ENCODE results near the gene ELAC2.

ELAC2 gene

GRCh38 chr17:13029340-13029739, 11.5 kb upstream of the ELAC2 start:
- H3K4me1 Mint-ChIP-seq = peaks cover 4% of the 10 kb centered on the region
- no peak for ATAC-seq
- H3K4me3 Mint-ChIP-seq = no peak overlapping the region
- H3K27me3 Mint-ChIP-seq = peaks cover 26% of the 10 kb centered on the region
- no peak overlapping the region for H3K27ac Mint-ChIP-seq
- DNase-seq = no peak
- H3K9me3 Mint-ChIP-seq = peaks cover 2 to 3% of the 10 kb centered on the region in 2 donors

GRCh38 chr17:13027246-13027645, 9.4 kb upstream of the ELAC2 start:
- Mint-ChIP-seq H3K4me3 (no peak overlapping the region), H3K27me3 (peaks cover 26% of the 10 kb centered on the region), H3K9me3 (no peaks in the 10 kb centered on the region), H3K27ac (no peak overlapping the region), H3K4me1 (peaks cover 7% of the 10 kb centered on the region)
- DNase-seq = no peak
- no peak for ATAC-seq

DNA sequence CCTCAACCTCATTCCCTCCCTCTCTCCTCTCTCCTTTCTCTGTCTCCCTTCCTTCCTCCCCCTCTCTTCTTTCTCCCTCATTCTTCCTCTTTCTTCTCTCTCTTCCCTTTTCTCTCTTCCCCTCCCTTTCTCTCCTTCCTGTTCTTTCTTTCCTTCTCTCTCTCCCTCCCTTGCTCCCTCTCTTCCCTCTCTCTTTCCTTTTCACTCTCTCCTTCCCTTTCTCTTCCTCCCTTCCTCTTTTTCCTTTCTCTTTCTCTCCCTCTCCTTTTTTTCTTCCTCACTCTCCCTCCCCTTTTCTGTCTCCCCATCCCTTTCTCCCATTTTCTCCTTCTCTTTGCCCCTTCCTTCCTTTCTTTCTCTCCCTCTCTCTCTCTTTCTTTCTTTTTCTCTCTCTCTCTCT, 7.9 kb upstream of the ELAC2 start:
- Mint-ChIP-seq H3K4me1 (peaks cover 7% of the 10 kb centered on the region), H3K27ac (no peak overlapping the region), H3K4me3 (no peak overlapping the region), H3K27me3 (peaks cover 26% of the 10 kb centered on the region), H3K9me3 (no peaks in the 10 kb centered on the region)
- ATAC-seq = no peak
- DNase-seq = no peak

DNA sequence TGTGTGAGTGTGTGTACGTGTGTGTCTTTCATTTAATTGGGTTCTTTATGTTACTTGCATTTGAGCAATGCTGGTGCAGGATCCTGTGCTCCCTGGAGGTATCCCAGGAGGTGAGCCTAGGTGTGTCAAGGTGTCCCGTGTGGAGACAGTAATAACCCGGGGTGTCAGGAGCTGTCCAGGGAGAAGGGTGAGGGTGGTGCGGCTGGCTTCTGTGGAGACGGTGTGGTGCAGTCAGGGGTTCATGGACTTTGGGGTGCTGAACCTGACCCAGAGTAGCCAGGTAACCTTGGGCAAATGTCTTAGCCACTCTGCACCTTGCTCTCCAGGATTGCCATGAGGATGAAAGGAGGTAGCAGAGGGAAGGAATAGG, 7.4 kb upstream of the ELAC2 start:
- no peak overlapping the region for H3K4me3 Mint-ChIP-seq
- ATAC-seq = peak; percentile 30
- H3K27me3 Mint-ChIP-seq = peaks cover 26% of the 10 kb centered on the region
- no peak for DNase-seq
- peaks cover 7% of the 10 kb centered on the region for H3K4me1 Mint-ChIP-seq
- no peaks in the 10 kb centered on the region for H3K9me3 Mint-ChIP-seq
- no peak overlapping the region for H3K27ac Mint-ChIP-seq

DNA sequence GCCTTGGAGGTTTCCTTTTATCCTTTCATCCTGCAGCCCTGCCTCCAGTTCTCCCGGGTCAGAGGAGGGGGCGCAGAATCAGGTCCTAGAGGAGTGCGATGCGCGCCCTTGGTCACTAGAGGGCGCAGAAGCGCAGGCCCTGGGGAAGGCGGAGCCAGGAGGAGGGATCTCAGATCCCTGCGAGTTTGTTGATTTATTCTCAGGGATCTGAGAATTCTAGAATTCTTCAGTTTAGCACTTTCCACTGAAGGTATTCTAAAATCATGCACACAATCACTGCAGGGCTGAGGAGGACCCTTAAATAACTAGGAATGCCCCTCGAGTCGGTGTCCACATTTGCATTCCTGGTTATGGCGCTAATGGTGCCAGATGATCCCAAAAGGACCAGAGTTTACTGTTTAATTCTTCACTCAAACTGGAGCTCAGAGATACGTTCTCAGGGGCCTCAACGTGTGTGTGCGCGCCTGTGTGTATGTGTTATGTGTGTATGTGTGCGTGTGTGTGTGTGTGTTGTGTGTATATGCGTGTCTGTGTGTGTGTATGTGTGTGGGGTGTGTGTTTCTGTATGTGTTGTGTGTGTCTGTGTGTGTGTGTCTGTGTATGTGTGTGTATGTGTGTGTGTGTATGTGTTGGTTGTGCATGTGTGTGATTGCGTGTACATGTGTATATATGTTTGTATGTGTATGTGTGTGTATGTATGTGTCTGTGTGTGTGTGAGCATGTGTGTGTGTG, 6.9 kb upstream of the ELAC2 start:
- H3K27ac Mint-ChIP-seq = no peak overlapping the region
- no peaks in the 10 kb centered on the region for H3K9me3 Mint-ChIP-seq
- ATAC-seq = peak; percentile 83
- peaks cover 7% of the 10 kb centered on the region for H3K4me1 Mint-ChIP-seq
- peak; percentile 62 to 64 for DNase-seq
- H3K4me3 Mint-ChIP-seq = peak overlapping the region in 1 of 2 donors; percentile 18
- H3K27me3 Mint-ChIP-seq = peaks cover 26% of the 10 kb centered on the region

- DNase-seq (no peak), ATAC-seq (peak; percentile 57)
- H3K27ac Mint-ChIP-seq = no peak overlapping the region
- H3K4me3 Mint-ChIP-seq = peak overlapping the region in 1 of 2 donors; percentile 18
- no peaks in the 10 kb centered on the region for H3K9me3 Mint-ChIP-seq
- peaks cover 7% of the 10 kb centered on the region for H3K4me1 Mint-ChIP-seq
- peaks cover 26% of the 10 kb centered on the region for H3K27me3 Mint-ChIP-seq
Measured at GRCh38 chr17:13024016-13024415, 6.2 kb upstream of the ELAC2 start.

GRCh38 chr17:13016881-13017654, 759 bp downstream of the ELAC2 start:
- DNase-seq (no peak), ATAC-seq (peak; percentile 37)
- Mint-ChIP-seq H3K27me3 (no peaks in the 10 kb centered on the region), H3K27ac (peak overlapping the region; percentile 95 to 97), H3K9me3 (no peaks in the 10 kb centered on the region), H3K4me1 (peaks cover 26% of the 10 kb centered on the region), H3K4me3 (peak overlapping the region; percentile 98 to 99)

DNA sequence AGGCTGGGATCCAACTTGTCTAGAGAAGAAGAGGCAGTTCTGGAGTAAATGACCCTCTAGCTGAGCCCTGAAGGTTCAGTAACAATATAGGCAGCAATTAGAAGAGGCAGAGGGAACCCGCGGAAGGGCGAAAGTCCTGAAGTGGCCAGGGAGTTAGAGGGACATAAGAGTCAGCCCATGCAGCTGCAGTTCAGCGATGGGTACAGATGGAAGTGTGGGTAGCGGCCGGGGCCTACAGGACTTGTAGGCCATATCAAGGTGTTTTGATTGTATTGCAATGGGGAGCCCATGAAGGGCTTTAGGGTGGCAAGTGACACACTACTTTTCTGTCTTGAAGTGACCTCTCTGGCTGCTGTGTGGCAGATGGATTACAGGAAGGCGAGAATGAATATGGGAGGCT, 3.0 kb downstream of the ELAC2 start:
- no peaks in the 10 kb centered on the region for H3K27me3 Mint-ChIP-seq
- peaks cover 26% of the 10 kb centered on the region for H3K4me1 Mint-ChIP-seq
- no peaks in the 10 kb centered on the region for H3K9me3 Mint-ChIP-seq
- no peak for DNase-seq
- no peak overlapping the region for H3K4me3 Mint-ChIP-seq
- no peak for ATAC-seq
- peak overlapping the region in 1 of 2 donors; percentile 15 for H3K27ac Mint-ChIP-seq

- Mint-ChIP-seq H3K4me3 (no peak overlapping the region), H3K9me3 (no peaks in the 10 kb centered on the region), H3K27ac (no peak overlapping the region), H3K4me1 (peaks cover 14% of the 10 kb centered on the region), H3K27me3 (no peaks in the 10 kb centered on the region)
- ATAC-seq = no peak
- DNase-seq = no peak
Measured at GRCh38 chr17:13010959-13011358, 6.9 kb downstream of the ELAC2 start.

DNA sequence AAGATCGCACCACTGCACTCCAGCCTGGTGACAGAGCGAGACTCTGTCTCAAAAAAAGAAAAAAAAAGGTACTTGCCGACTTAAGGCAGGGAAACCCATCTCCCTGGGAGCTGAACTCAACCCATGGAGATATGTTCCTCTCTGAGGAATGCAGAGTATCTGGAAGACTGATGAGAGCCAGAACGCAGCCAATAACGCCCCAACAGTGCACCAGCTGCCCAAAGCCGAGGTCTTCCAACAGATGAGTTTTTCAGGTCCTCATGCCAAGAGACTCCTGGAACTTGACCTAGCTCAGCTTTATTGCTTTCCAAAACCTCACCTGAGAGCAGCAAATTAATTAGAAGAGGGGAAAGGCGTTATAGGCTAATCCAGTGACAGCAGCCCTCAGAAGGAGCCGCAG, 9.4 kb downstream of the ELAC2 start:
- Mint-ChIP-seq H3K4me1 (peaks cover 7% of the 10 kb centered on the region), H3K27me3 (no peaks in the 10 kb centered on the region), H3K4me3 (no peak overlapping the region), H3K27ac (no peak overlapping the region), H3K9me3 (no peaks in the 10 kb centered on the region)
- DNase-seq = no peak
- no peak for ATAC-seq

DNA sequence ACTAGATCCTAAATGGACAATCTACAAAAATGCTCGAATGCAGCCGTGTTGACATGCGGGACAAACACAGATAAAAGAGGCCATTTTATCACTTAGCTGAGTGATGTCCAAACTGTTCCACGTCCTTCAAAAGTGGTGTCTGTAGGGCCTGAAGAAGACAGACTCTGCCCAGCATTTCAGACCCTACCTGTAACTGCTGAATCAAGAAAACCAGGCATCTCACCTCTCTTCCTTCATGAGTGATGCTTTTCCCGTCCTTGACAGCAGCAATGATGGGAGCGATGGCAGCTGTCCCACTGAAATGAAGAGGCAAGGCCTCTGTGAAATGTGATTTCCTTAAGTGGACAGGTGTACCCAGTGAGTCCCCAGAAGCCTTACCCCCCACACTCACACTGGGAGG, 12.3 kb downstream of the ELAC2 start:
- peak overlapping the region in 1 of 2 donors; percentile 69 for H3K27ac Mint-ChIP-seq
- no peak overlapping the region for H3K4me3 Mint-ChIP-seq
- no peaks in the 10 kb centered on the region for H3K9me3 Mint-ChIP-seq
- DNase-seq (no peak), ATAC-seq (no peak)
- peaks cover 7% of the 10 kb centered on the region for H3K4me1 Mint-ChIP-seq
- H3K27me3 Mint-ChIP-seq = no peaks in the 10 kb centered on the region

DNA sequence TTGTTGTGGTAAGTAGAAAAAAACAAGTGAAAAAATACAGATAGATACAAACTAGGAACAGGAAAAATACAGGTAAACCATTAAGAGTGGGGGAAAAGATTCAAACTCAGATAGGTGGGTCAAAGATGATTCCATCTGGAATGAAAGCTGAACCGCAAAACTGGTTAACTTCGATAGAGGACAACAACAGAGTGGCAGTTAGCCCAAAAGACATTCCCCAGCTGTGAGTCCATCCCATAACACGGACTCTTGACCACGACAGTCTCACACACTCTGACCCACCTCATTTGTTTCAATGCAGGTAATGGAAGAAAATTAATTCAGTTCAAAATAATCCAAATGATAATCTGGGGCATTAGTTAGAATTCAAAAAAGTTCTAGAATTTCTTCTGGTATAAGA, 13.5 kb downstream of the ELAC2 start:
- ATAC-seq (no peak), DNase-seq (no peak)
- H3K4me3 Mint-ChIP-seq = no peak overlapping the region
- no peaks in the 10 kb centered on the region for H3K27me3 Mint-ChIP-seq
- H3K27ac Mint-ChIP-seq = no peak overlapping the region
- peaks cover 7% of the 10 kb centered on the region for H3K4me1 Mint-ChIP-seq
- H3K9me3 Mint-ChIP-seq = no peaks in the 10 kb centered on the region

GRCh38 chr17:13003927-13004326, 13.9 kb downstream of the ELAC2 start:
- no peak for DNase-seq
- peaks cover 7% of the 10 kb centered on the region for H3K4me1 Mint-ChIP-seq
- no peak overlapping the region for H3K4me3 Mint-ChIP-seq
- no peak for ATAC-seq
- no peaks in the 10 kb centered on the region for H3K9me3 Mint-ChIP-seq
- no peaks in the 10 kb centered on the region for H3K27me3 Mint-ChIP-seq
- H3K27ac Mint-ChIP-seq = peak overlapping the region in 1 of 2 donors; percentile 35

GRCh38 chr17:13003454-13003851, 14.4 kb downstream of the ELAC2 start:
- Mint-ChIP-seq H3K4me3 (no peak overlapping the region), H3K27me3 (no peaks in the 10 kb centered on the region), H3K27ac (no peak overlapping the region), H3K9me3 (no peaks in the 10 kb centered on the region), H3K4me1 (peaks cover 7% of the 10 kb centered on the region)
- no peak for ATAC-seq
- no peak for DNase-seq

GRCh38 chr17:13002761-13003453, 14.9 kb downstream of the ELAC2 start:
- no peaks in the 10 kb centered on the region for H3K27me3 Mint-ChIP-seq

More at GRCh38 chr17:13002761-13003453, 14.9 kb downstream of the ELAC2 start:
- H3K9me3 Mint-ChIP-seq = no peaks in the 10 kb centered on the region
- H3K4me3 Mint-ChIP-seq = no peak overlapping the region
- ATAC-seq (no peak), DNase-seq (peak in 1 of 2 donors; percentile 17)
- no peak overlapping the region for H3K27ac Mint-ChIP-seq
- H3K4me1 Mint-ChIP-seq = peaks cover 7% of the 10 kb centered on the region
